ENCODE measurements around the gene PKP1. TPM values are rescaled to one million over a fixed set of nuclear protein-coding genes. Genes with fewer than 3 reads are reported as not detected.
A peak's percentile ranks its signal among the peaks of the same experiment; 100 is the strongest.

PKP1 gene
- total RNA-seq, 2 donors from 2014 or later, result 0.18 to 0.44 TPM

GRCh38 chr1:201309416-201309815 lies 26.1 kb downstream of the PKP1 start:
- H3K36me3 ChIP-seq (ENCODE audit: control insufficient read depth, insufficient read depth, low read length), result no peaks in the 10 kb centered on the region
- no peak overlapping the region for H3K4me3 ChIP-seq (ENCODE audit: low read length)
- peak overlapping the region; percentile 15 for H3K27ac ChIP-seq (ENCODE audit: low read depth, low read length)
- 4 to 10% methylated on average over 7 to 9 of the region's 9 CpGs for WGBS, 2 experiments (ENCODE audit: insufficient coverage in 1 of 2, insufficient read length in 1 of 2)
- H3K4me3 Mint-ChIP-seq, result no peak overlapping the region
- peak; percentile 92 for DNase-seq
- H3K27me3 Mint-ChIP-seq (ENCODE audit: insufficient read depth), result peaks cover 9% of the 10 kb centered on the region
- peak overlapping the region; percentile 80 for H3K27ac Mint-ChIP-seq
- peaks cover 12% of the 10 kb centered on the region for H3K4me1 Mint-ChIP-seq
- H3K36me3 Mint-ChIP-seq (ENCODE audit: low read depth), result no peaks in the 10 kb centered on the region
- H3K27me3 ChIP-seq (ENCODE audit: control insufficient read depth, insufficient read depth, low read length, poor library complexity, severe bottlenecking), result no peaks in the 10 kb centered on the region
- no peaks in the 10 kb centered on the region for H3K9me3 ChIP-seq (ENCODE audit: control insufficient read depth, low read length)
- peak overlapping the region; percentile 70 for H3K9ac ChIP-seq (ENCODE audit: extremely low read depth, low read length, poor library complexity, severe bottlenecking)
- H3K4me1 ChIP-seq (ENCODE audit: control insufficient read depth, insufficient read depth, low read length), result peaks cover 14% of the 10 kb centered on the region
- peak; percentile 59 for TF ChIP-seq CTCF (conservative IDR thresholded peaks at IDR 0.05)
- no peaks in the 10 kb centered on the region for H3K9me3 Mint-ChIP-seq

GRCh38 chr1:201310251-201310985 lies 27.1 kb downstream of the PKP1 start:
- Mint-ChIP-seq H3K9me3 (no peaks in the 10 kb centered on the region), H3K36me3 (ENCODE audit: low read depth) (no peaks in the 10 kb centered on the region), H3K27ac (no peak overlapping the region), H3K27me3 (ENCODE audit: insufficient read depth) (peaks cover 8% of the 10 kb centered on the region), H3K4me3 (no peak overlapping the region), H3K4me1 (peaks cover 12% of the 10 kb centered on the region)
- Histone ChIP-seq H3K9me3 (ENCODE audit: control insufficient read depth, low read length) (no peaks in the 10 kb centered on the region), H3K27me3 (ENCODE audit: control insufficient read depth, insufficient read depth, low read length, poor library complexity, severe bottlenecking) (no peaks in the 10 kb centered on the region), H3K36me3 (ENCODE audit: control insufficient read depth, insufficient read depth, low read length) (no peaks in the 10 kb centered on the region), H3K4me1 (ENCODE audit: control insufficient read depth, insufficient read depth, low read length) (peaks cover 14% of the 10 kb centered on the region), H3K27ac (ENCODE audit: low read depth, low read length) (no peak overlapping the region), H3K4me3 (ENCODE audit: low read length) (no peak overlapping the region), H3K9ac (ENCODE audit: extremely low read depth, low read length, poor library complexity, severe bottlenecking) (no peak overlapping the region)
- no peak for DNase-seq
- 89 to 93% methylated on average over 3 to 7 of the region's 7 CpGs for WGBS, 2 experiments (ENCODE audit: insufficient coverage in 1 of 2, insufficient read length in 1 of 2)
- no peak for TF ChIP-seq CTCF (conservative IDR thresholded peaks at IDR 0.05)

- Histone ChIP-seq H3K36me3 (ENCODE audit: control insufficient read depth, insufficient read depth, low read length) (no peaks in the 10 kb centered on the region), H3K27me3 (ENCODE audit: control insufficient read depth, insufficient read depth, low read length, poor library complexity, severe bottlenecking) (no peaks in the 10 kb centered on the region), H3K9me3 (ENCODE audit: control insufficient read depth, low read length) (no peaks in the 10 kb centered on the region), H3K4me1 (ENCODE audit: control insufficient read depth, insufficient read depth, low read length) (peaks cover 14% of the 10 kb centered on the region), H3K4me3 (ENCODE audit: low read length) (no peak overlapping the region), H3K27ac (ENCODE audit: low read depth, low read length) (no peak overlapping the region), H3K9ac (ENCODE audit: extremely low read depth, low read length, poor library complexity, severe bottlenecking) (no peak overlapping the region)
- H3K36me3 Mint-ChIP-seq (ENCODE audit: low read depth), result no peaks in the 10 kb centered on the region
- no peak overlapping the region for H3K27ac Mint-ChIP-seq
- no peaks in the 10 kb centered on the region for H3K9me3 Mint-ChIP-seq
- 92 to 96% methylated on average over 3 to 4 of the region's 4 CpGs for WGBS, 2 experiments (ENCODE audit: insufficient coverage in 1 of 2, insufficient read length in 1 of 2)
- peaks cover 12% of the 10 kb centered on the region for H3K4me1 Mint-ChIP-seq
- H3K27me3 Mint-ChIP-seq (ENCODE audit: insufficient read depth), result peaks cover 7% of the 10 kb centered on the region
- TF ChIP-seq CTCF (conservative IDR thresholded peaks at IDR 0.05), result no peak
- no peak overlapping the region for H3K4me3 Mint-ChIP-seq
- no peak for DNase-seq
Observed at GRCh38 chr1:201310986-201311355, 27.7 kb downstream of the PKP1 start.

Data from endodermal cell (in vitro differentiated cells).